Measurements from ENCODE around the gene CABCOCO1.
"Not testable (repeated sequence)": the region's sequence is repeated elsewhere in the genome, so short reads cannot be mapped to it uniquely, and the experiment has no call there.

Gene CABCOCO1

GRCh38 chr10:61719906-61720305 is 57.2 kb downstream of the CABCOCO1 start:
- no peak for DNase-seq

DNA sequence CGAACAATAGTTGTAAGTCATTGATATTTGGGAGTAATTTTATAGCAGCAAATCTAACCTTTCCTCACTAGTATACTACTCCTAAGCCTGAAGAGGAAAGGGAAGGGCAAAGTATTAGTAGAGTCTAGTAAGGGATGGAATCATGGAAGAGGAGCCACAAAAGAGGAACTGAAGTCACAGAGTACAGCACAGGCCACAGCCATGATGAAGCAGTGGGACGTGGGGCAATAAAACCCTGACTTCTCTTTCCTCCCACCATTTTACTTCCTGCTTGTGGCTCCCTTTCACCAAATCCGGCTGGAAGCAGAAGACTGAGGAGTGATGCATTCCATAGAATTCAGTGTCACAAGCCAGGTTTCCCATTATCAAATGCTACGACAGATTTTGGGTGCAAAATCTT is 58.7 kb downstream of the CABCOCO1 start:
- DNase-seq, result no peak

DNA sequence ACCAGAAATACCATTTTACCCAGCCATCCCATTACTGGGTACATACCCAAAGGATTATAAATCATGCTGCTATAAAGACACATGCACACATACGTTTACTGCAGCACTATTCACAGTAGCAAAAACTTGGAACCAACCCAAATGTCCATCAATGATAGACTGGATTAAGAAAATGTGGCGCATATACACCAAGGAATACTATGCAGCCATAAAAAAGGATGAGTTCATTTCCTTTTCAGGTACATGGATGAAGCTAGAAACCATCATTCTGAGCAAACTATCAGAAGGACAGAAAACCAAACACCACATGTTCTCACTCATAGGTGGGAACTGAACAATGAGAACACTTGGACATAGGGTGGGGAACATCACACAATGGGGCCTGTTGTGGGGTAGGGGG is 62.5 kb downstream of the CABCOCO1 start:
- not testable (repeated sequence) for DNase-seq

GRCh38 chr10:61729596-61729995 is 66.9 kb downstream of the CABCOCO1 start:
- DNase-seq, result no peak

DNA sequence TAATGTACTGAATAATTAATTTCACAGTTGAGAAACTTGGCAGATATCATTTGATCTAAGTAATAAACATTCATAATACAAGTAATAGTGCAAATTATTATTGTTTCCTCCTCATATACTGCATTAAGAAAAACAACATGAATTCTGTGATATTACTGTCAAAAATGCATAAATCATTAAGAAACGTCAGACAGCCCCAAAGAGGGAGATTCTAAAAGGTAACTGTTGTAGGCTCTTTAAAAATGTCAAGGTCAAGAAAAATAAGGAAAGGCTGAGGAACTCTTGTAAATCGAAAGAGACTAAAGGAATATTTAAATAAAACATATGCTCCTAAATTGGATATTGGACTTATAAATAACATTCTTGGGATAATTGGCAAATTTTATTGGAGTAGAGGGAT is 67.9 kb downstream of the CABCOCO1 start:
- no peak for DNase-seq

DNA sequence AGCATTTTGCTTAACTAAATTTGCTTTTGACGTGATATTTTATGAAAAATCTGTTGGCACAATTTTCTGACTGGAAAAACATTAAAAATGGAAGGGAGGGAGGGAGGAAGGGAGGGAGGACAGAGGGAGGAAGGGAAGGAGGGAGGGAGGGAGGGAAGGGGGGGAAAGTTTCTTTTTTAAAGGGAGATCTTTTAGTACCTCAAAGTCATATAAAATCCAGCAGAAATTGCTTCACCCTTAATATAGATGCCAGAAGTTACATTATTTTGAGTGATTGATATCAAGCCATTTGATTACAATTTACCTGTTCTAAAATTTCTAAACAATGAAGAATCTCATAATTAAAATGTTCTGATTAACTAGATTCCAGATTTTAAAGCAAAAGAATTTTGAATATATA is 68.9 kb downstream of the CABCOCO1 start:
- no peak for DNase-seq

- DNase-seq, result no peak
Observed at GRCh38 chr10:61732629-61733278, 70.0 kb downstream of the CABCOCO1 start.

- no peak for DNase-seq
Observed at GRCh38 chr10:61733358-61733940, 70.7 kb downstream of the CABCOCO1 start.

DNA sequence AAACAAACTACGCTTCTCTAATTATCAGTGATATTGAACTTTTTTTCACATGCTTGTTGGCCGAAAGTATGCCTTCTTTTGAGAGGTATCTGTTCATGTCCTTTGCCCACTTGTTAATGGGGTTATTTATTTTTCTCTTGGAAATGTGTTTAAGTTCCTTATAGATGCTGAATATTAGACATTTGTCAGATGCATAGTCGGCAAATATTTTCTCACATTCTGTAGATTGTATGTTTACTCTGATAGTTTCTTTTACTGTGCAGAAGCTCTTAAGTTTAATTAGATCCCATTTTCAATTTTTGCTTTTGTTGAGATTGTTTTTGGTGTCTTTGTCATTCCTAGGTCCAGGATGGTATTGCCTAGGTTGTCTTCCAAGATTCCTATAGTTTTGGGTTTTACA is 73.2 kb downstream of the CABCOCO1 start:
- DNase-seq, result no peak

DNA sequence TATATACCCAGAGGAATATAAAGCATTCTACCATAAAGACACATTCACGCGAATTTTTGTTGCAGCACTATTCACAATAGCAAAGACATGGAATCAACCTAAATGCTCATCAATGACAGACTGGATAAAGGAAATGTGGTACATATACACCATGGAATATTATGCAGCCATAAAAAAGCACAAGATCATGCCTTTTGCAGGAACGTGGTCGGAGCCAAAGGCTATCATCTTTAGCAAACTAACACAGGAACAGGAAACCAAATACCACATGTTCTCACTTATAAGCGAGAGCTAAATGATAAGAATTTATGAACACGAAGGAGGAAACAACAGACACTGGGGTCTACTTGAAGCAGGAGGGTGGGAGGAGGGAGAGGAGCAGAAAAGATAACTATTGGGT is 74.7 kb downstream of the CABCOCO1 start:
- DNase-seq, result not testable (repeated sequence)

DNA sequence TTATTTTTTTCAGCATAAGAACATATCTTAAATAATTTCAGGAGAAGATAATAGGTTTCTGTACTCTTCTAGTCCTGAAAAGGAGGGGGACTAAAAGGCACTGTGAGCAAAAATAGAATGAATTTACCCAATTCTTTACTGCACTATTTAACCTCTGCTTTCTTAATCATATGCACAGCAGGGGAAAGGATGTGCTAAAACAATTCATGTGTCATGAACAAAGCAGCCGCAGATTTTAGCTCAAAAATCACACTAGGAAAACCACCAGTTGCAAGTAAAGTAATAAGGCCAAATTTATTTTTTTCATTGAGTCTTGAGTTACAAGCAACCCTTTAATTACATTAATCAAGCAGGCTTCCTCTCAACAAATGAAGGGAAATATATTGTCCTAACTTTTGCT is 80.1 kb downstream of the CABCOCO1 start:
- no peak for DNase-seq

GRCh38 chr10:61744469-61744868 is 81.7 kb downstream of the CABCOCO1 start:
- no peak for DNase-seq

DNA sequence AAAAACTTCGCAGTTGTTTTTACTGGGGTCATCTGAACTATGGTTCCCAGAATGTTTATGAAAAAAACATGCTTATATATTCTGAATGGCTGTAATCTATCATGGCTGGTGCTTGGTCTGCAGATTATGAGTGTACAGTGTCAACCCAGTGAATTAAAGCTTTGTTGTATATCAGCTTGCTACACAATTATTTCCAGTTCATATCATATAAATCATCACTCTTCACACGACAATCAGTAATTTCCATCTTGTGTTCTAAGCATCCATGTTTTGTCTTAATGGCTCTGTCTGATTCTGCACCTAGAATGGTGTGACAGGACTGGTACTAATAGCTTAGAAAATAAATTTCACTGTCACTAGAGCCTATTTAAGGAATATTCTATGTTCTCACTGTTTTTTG is 83.6 kb downstream of the CABCOCO1 start:
- DNase-seq, result no peak

GRCh38 chr10:61747307-61747706 is 84.6 kb downstream of the CABCOCO1 start:
- DNase-seq, result no peak

- no peak for DNase-seq
Observed at GRCh38 chr10:61749291-61749690, 86.6 kb downstream of the CABCOCO1 start.

- DNase-seq, result peak; percentile 5
Observed at GRCh38 chr10:61750943-61751471, 88.3 kb downstream of the CABCOCO1 start.

GRCh38 chr10:61751599-61751998 is 88.9 kb downstream of the CABCOCO1 start:
- DNase-seq, result no peak

DNA sequence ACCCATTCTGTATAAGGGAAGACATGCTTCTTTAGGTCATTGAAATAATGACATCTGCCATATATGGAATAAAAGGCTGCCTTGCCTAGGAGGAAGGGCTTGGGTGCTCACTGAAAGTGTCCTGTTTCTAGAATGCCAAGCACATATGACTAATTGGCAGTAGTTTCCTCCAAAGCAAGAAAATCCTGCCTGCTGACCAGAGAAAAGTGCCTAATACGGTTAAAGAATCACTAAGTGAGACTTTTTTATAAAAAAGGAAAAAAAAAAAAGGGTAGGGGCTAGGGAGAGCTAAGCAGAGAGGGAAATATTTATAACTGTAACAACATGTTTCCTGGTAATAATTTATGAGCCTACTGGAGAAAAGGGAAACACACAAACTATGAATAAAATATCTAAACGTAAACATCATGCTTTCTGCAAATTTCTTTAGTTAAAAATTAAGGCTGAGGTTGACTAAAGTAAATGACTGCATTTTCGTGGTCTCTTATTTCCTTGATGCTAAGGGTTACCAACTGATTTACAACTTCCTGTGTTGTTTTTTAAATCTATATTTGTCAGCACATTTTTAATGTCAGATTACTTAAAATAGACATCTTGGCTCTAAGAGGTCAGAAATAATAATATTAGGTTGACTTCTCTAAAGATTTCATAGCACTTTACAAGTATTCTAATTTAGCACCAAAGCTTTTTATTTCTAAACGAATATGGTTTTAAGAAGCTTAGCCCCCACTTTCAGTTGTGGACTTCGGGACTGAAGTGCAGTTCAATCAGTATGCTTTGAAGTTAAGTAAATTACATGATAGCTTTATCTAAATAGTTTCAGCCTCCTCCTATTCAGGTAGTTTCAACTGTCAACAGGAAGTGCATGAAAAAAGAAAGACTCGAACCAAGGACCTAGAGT is 89.6 kb downstream of the CABCOCO1 start:
- no peak for DNase-seq

GRCh38 chr10:61753453-61753852 is 90.7 kb downstream of the CABCOCO1 start:
- DNase-seq, result no peak

DNA sequence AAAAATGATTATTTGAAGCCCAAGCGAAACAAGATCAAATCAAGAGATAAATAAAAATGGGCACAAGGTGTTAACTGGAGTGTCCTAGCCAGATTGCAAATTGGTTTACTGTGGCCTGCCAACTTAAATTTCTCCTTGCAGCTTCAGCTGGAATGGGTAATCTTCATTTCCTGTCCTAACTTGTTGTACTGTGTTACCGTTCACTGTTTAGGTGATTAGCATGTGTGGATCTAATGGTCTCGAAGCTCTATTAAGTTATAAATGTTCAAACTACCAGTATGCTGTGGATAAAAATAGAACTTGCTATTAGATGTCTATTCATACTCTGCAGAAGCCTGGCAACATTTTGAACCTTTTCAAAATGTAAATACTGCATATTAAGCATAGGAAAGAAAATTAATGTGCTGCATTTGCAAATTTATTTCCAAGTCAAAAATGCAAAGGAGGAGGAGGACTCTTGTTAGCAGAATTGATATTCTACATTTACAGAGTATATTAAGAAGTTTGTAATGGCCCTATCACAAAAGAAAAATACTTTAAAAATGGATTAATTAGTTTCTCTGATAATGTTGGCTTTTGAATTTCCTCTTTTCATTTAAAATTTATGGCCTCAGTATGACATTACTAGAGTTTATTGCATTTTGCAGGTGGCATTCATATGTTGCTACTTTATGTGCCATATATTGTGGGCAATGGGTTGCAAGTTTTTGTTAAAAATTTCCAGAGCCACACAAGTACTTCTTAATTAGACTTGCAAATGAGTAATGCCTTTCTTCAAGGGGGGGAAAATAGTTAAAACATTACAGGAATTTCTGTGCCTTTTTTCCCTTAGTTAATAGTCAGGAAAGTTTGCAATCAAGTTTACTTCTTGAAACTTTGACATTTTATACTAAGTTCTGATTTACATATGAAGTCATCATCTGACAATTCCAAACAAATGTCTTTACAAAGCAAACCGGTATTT is 92.1 kb downstream of the CABCOCO1 start:
- peak; percentile 69 for DNase-seq

- DNase-seq, result no peak
Observed at GRCh38 chr10:61757001-61757400, 94.3 kb downstream of the CABCOCO1 start.
